Activated CD4-positive, alpha-beta memory T cell treated with anti-CD3 and anti-CD28 coated beads for 36 hours (primary cell): ENCODE data around the gene HNF1B. TPM values are rescaled to one million over a fixed set of nuclear protein-coding genes. Genes with fewer than 3 reads are reported as not detected.

ENCODE experiments used
- CTCF ChIA-PET: fragments of 350-600 bp; sonication (Branson Sonifier 250); formaldehyde crosslinking; loops from one replicate; lab custom pipeline; 2021; ENCODE audit warnings: antibody characterized with exemption, inconsistent platforms; lab: Charles Lee
- POLR2A ChIA-PET: fragments of 350-600 bp; sonication (Branson Sonifier 250); formaldehyde crosslinking; loops from one replicate; lab custom pipeline; 2021; ENCODE audit warnings: antibody characterized with exemption; lab: Charles Lee
- DNase-seq: peaks from one replicate; pipeline ENCODE4 v3.0.0-alpha.2; 2020
- H3K27ac Mint-ChIP-seq: one replicate; pipeline ENCODE4 v1.8.0; 2021; ENCODE audit warnings: mixed read lengths
- H3K27me3 Mint-ChIP-seq: one replicate; pipeline ENCODE4 v1.8.0; 2021; ENCODE audit warnings: mixed read lengths
- H3K36me3 Mint-ChIP-seq: one replicate; pipeline ENCODE4 v1.8.0; 2021; ENCODE audit warnings: mixed read lengths
- H3K4me1 Mint-ChIP-seq: one replicate; pipeline ENCODE4 v1.8.0; 2021; ENCODE audit warnings: low read depth, mixed read lengths
- H3K4me3 Mint-ChIP-seq: one replicate; pipeline ENCODE4 v1.8.0; 2021; ENCODE audit warnings: mild to moderate bottlenecking, mixed read lengths
- H3K9me3 Mint-ChIP-seq: one replicate; pipeline ENCODE4 v1.8.0; 2021; ENCODE audit warnings: mixed read lengths
- intact Hi-C: fragments of 100-400 bp; cut with micrococcal nuclease; formaldehyde crosslinking; loops from one replicate; pipeline ENCODE4 v1.15.1; 2023
- total RNA-seq, 2 experiments: library from RNA; stranded (reverse); gene quantifications; one replicate each; pipeline ENCODE4 v1.2.3, GENCODE V29; 2021

HNF1B gene
- total RNA-seq, 2 experiments from 2014 or later: not detected

GRCh38 chr17:37743875-37744632, 805 bp downstream of the HNF1B start:
- intact Hi-C loops: loop anchor here (5.0 to 10.0 kb wide), 3 partner anchors 42 to 799 kb away; partner anchors contain the start of gene AATF
- Mint-ChIP-seq H3K4me3 (peak overlapping the region; percentile 23), H3K4me1 (peaks cover 19% of the 10 kb centered on the region), H3K27ac (no peak overlapping the region), H3K9me3 (no peaks in the 10 kb centered on the region), H3K36me3 (no peaks in the 10 kb centered on the region), H3K27me3 (peaks cover 64% of the 10 kb centered on the region)
- CTCF ChIA-PET: interaction anchor here (0.6 kb wide), 1 partner anchor 72 kb away, joined by 3 read pairs; no protein-coding TSS in a partner anchor
- POLR2A ChIA-PET: no interaction called here
- peak; percentile 36 for DNase-seq

GRCh38 chr17:37743612-37743874, 1.3 kb downstream of the HNF1B start:
- peak; percentile 9 for DNase-seq
- peaks cover 19% of the 10 kb centered on the region for H3K4me1 Mint-ChIP-seq
- CTCF ChIA-PET: no interaction called here
- peaks cover 65% of the 10 kb centered on the region for H3K27me3 Mint-ChIP-seq
- H3K4me3 Mint-ChIP-seq: no peak overlapping the region
- no peaks in the 10 kb centered on the region for H3K9me3 Mint-ChIP-seq
- no peak overlapping the region for H3K27ac Mint-ChIP-seq
- intact Hi-C loops: loop anchor here (5.0 to 10.0 kb wide), 3 partner anchors 41 to 799 kb away; partner anchors contain the start of gene AATF
- H3K36me3 Mint-ChIP-seq: no peaks in the 10 kb centered on the region
- POLR2A ChIA-PET: no interaction called here

- H3K27ac Mint-ChIP-seq: no peak overlapping the region
- no peaks in the 10 kb centered on the region for H3K9me3 Mint-ChIP-seq
- intact Hi-C loops: loop anchor here (5.0 to 10.0 kb wide), 3 partner anchors 41 to 798 kb away; partner anchors contain the start of gene AATF
- POLR2A ChIA-PET: no interaction called here
- CTCF ChIA-PET: no interaction called here
- H3K36me3 Mint-ChIP-seq: no peaks in the 10 kb centered on the region
- H3K4me3 Mint-ChIP-seq: peak overlapping the region; percentile 45
- peaks cover 68% of the 10 kb centered on the region for H3K27me3 Mint-ChIP-seq
- H3K4me1 Mint-ChIP-seq: peaks cover 19% of the 10 kb centered on the region
- peak; percentile 13 for DNase-seq
These were observed 1.9 kb downstream of the HNF1B start for GRCh38 chr17:37742762-37743611.

- ChIA-PET POLR2A (no interaction called here), CTCF (no interaction called here)
- H3K9me3 Mint-ChIP-seq: no peaks in the 10 kb centered on the region
- peaks cover 19% of the 10 kb centered on the region for H3K4me1 Mint-ChIP-seq
- DNase-seq: peak; percentile 17
- no peaks in the 10 kb centered on the region for H3K36me3 Mint-ChIP-seq
- intact Hi-C loops: loop anchor here (5.0 to 10.0 kb wide), 3 partner anchors 40 to 797 kb away; partner anchors contain the start of gene AATF
- peak overlapping the region; percentile 43 for H3K4me3 Mint-ChIP-seq
- H3K27ac Mint-ChIP-seq: no peak overlapping the region
- H3K27me3 Mint-ChIP-seq: peaks cover 63% of the 10 kb centered on the region
These were observed 2.6 kb downstream of the HNF1B start for GRCh38 chr17:37742116-37742761.

GRCh38 chr17:37741341-37742115, 3.3 kb downstream of the HNF1B start:
- Mint-ChIP-seq H3K4me1 (peaks cover 19% of the 10 kb centered on the region), H3K4me3 (no peak overlapping the region), H3K27me3 (peaks cover 63% of the 10 kb centered on the region), H3K27ac (no peak overlapping the region), H3K9me3 (no peaks in the 10 kb centered on the region), H3K36me3 (no peaks in the 10 kb centered on the region)
- POLR2A ChIA-PET: no interaction called here
- intact Hi-C loops: loop anchor here (5.0 to 10.0 kb wide), 3 partner anchors 39 to 797 kb away; partner anchors contain the start of gene AATF
- CTCF ChIA-PET: no interaction called here
- no peak for DNase-seq

GRCh38 chr17:37740915-37741314, 3.9 kb downstream of the HNF1B start:
- ChIA-PET POLR2A (no interaction called here), CTCF (no interaction called here)
- Mint-ChIP-seq H3K36me3 (no peaks in the 10 kb centered on the region), H3K4me3 (no peak overlapping the region), H3K9me3 (no peaks in the 10 kb centered on the region), H3K4me1 (peaks cover 19% of the 10 kb centered on the region), H3K27ac (no peak overlapping the region), H3K27me3 (peaks cover 58% of the 10 kb centered on the region)
- intact Hi-C loops: loop anchor here (5.0 to 10.0 kb wide), 3 partner anchors 39 to 796 kb away; partner anchors contain the start of gene AATF
- no peak for DNase-seq

- ChIA-PET CTCF (interaction anchor here (1.4 kb wide), 1 partner anchor 54 kb away, joined by 4 read pairs; no protein-coding TSS in a partner anchor), POLR2A (no interaction called here)
- peaks cover 39% of the 10 kb centered on the region for H3K27me3 Mint-ChIP-seq
- H3K36me3 Mint-ChIP-seq: no peaks in the 10 kb centered on the region
- H3K4me1 Mint-ChIP-seq: peaks cover 3% of the 10 kb centered on the region
- H3K4me3 Mint-ChIP-seq: no peak overlapping the region
- no peak for DNase-seq
- intact Hi-C loops: no loop called here
- no peaks in the 10 kb centered on the region for H3K9me3 Mint-ChIP-seq
- no peak overlapping the region for H3K27ac Mint-ChIP-seq
These were observed 6.9 kb downstream of the HNF1B start for GRCh38 chr17:37737971-37738370.

GRCh38 chr17:37737081-37737480, 7.8 kb downstream of the HNF1B start:
- CTCF ChIA-PET: interaction anchor here (1.4 kb wide), 1 partner anchor 55 kb away, joined by 4 read pairs; no protein-coding TSS in a partner anchor
- Mint-ChIP-seq H3K9me3 (no peaks in the 10 kb centered on the region), H3K4me3 (no peak overlapping the region), H3K36me3 (no peaks in the 10 kb centered on the region), H3K27me3 (peaks cover 37% of the 10 kb centered on the region), H3K27ac (no peak overlapping the region), H3K4me1 (peaks cover 3% of the 10 kb centered on the region)
- intact Hi-C loops: no loop called here
- no peak for DNase-seq
- POLR2A ChIA-PET: no interaction called here

- peak; percentile 11 for DNase-seq
- H3K27ac Mint-ChIP-seq: no peak overlapping the region
- H3K36me3 Mint-ChIP-seq: no peaks in the 10 kb centered on the region
These were observed 8.4 kb downstream of the HNF1B start for GRCh38 chr17:37736428-37736827.

GRCh38 chr17:37735165-37735564, 9.7 kb downstream of the HNF1B start:
- CTCF ChIA-PET: no interaction called here
- H3K4me3 Mint-ChIP-seq: no peak overlapping the region
- H3K4me1 Mint-ChIP-seq: no peaks in the 10 kb centered on the region
- H3K36me3 Mint-ChIP-seq: no peaks in the 10 kb centered on the region
- peaks cover 29% of the 10 kb centered on the region for H3K27me3 Mint-ChIP-seq
- no peak overlapping the region for H3K27ac Mint-ChIP-seq
- POLR2A ChIA-PET: no interaction called here
- intact Hi-C loops: no loop called here
- no peak for DNase-seq
- H3K9me3 Mint-ChIP-seq: no peaks in the 10 kb centered on the region

More at GRCh38 chr17:37736428-37736827, 8.4 kb downstream of the HNF1B start:
- intact Hi-C loops: no loop called here
- Mint-ChIP-seq H3K27me3 (peaks cover 37% of the 10 kb centered on the region), H3K4me3 (no peak overlapping the region), H3K4me1 (no peaks in the 10 kb centered on the region), H3K9me3 (no peaks in the 10 kb centered on the region)
- POLR2A ChIA-PET: no interaction called here
- CTCF ChIA-PET: no interaction called here

GRCh38 chr17:37732316-37732715, 12.5 kb downstream of the HNF1B start:
- intact Hi-C loops: no loop called here
- no peak overlapping the region for H3K27ac Mint-ChIP-seq
- H3K36me3 Mint-ChIP-seq: no peaks in the 10 kb centered on the region
- peaks cover 8% of the 10 kb centered on the region for H3K27me3 Mint-ChIP-seq
- H3K9me3 Mint-ChIP-seq: no peaks in the 10 kb centered on the region
- CTCF ChIA-PET: interaction anchor here (0.6 to 2.8 kb wide), 2 partner anchors 7 to 561 kb away, joined by 3 to 9 read pairs; no protein-coding TSS in a partner anchor
- no peak for DNase-seq
- POLR2A ChIA-PET: no interaction called here
- H3K4me1 Mint-ChIP-seq: no peaks in the 10 kb centered on the region
- no peak overlapping the region for H3K4me3 Mint-ChIP-seq
